Activated CD4-positive, alpha-beta T cell treated with anti-CD3 and anti-CD28 coated beads, Interleukin-2, Interleukin-6, amounts not matched to agents 100 ng/mL and 50 ng/mL, durations not matched to agents 16 hours and 8 hours (primary cell): ENCODE data around the gene BRD3OS.

Source experiments
- DNase-seq: peaks from one replicate; pipeline ENCODE4 v3.0.0-alpha.2; 2020

BRD3OS gene

DNA sequence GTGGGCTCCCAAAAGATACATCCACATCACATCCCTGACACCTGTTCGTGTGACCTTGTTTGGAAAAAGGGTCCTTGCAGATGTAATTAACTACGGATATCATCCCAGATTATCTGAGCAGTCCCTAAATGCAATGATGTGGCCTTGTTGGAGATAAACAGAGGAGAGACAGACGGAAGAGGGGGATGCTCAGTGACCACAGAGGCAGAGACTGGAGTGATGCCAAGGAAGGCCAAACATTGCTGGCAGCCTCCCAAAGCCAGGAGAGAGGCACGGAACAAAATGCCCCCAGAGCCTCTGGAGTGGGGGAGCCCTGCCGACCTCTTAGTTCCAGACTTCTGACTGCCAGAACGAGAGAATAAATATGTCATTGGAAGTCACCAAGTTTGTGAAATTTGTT lies 18.1 kb upstream of the BRD3OS start:
- no peak for DNase-seq

- DNase-seq: no peak
These were observed 17.7 kb upstream of the BRD3OS start for GRCh38 chr9:134007571-134007970.

- no peak for DNase-seq
These were observed 14.7 kb upstream of the BRD3OS start for GRCh38 chr9:134010310-134011173.

DNA sequence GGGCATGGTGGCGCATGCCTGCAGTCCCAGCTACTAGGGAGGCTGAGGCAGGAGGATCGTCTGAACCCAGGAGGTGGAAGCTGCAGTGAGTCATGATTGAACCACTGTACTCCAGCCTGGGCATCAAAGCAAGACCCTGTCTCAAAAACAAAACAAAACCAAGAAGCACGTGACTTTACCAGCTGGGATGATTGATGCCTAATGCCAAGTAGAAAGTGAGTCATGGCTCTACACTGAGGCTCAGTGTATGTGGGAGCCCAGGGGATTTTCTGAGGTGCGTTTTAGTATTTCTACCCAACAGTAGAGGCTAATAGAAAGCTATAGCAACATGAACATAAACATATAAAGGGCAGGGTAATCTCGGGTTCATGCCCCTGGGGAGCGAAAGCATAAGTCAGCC lies 13.9 kb upstream of the BRD3OS start:
- DNase-seq: no peak

DNA sequence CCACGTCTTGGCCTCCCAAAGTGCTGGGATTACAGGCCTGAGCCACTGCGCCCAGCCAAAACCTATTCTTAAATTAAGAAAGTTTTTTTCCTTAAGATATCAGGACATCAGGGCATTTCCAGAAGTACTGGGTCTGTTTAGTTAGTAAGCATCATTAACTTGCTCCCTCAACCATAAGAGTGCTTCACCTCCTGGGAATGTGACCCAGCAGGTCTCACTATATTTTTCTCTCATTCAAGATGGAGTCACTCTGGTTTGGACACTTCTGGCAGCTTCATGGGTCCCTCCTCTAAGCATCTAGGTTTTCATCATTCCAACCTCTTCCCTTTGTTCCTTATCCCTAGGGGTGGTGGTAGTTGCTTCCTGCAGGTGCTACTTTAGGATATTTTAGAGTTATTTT lies 10.3 kb upstream of the BRD3OS start:
- DNase-seq: no peak

DNA sequence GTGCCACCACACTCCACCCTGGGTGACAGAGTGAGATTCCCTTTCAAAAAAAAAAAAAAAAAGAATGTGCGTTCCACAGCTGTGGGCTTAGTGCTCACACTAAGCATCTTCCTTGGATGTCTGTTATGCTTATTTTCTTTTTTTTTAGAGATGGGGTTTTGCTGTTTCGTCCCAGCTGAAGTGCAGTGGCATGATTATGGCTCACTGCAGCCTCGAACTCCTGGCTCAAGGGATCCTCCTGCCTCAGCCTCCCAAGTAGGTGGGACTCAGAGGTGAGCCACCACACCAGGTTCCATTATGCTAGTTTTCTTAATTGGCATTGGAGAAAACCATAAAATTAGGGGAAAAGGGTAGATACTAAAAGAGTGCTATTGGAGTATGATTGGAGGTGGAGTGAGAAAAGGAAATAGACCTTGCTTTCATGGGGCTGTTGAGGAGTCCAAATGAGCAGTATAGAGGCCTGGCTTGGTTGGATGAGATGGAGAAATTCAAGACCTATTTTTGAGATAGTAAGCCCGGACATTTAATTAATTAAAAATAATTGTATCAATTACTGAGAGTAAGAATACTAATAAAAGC lies 978 bp upstream of the BRD3OS start:
- no peak for DNase-seq

DNA sequence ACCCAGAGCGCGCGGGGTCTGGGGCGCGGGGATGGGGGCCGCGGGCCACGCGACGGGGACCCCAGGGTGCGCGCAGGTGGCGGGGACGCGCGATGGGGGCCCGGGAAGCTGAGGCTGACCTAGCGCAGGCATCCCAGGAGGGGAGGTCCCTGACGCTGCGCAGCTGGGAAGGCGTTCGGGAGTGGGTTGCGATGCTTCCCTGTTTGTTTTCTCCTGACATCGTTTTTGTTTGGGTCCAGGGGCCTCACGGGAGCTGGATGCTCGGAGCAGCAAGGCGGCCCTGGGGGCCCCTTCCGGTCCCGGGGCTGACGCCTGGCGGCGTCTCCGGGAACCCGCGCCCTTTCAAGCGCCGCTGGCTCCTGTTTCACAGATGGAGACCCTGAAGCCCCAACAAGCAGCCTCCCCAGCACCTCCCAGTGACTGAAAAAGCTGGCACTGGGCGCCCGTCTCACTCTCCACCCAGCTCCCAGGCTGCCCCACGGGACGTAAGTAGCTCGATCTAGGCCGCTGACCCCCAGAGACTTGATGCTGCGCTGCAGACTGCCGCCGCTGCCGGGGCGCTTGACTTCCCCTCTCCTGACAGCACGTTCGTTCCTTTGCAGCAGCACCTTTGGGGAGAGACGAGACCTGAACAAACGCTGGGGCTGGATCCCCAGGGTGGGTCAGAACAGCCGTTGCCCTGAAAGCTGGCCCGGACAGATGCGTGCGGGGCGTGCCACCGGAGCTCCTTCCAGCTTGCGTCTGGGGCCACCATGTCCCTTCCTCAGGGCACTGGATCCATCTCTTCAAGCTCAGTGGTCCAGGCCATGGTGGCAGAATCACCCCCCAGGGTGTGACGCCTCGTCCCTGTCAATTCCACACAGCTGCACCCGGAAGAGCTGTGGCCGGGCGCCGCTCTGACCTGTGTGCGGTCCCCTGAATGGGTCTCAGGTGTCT lies 593 bp downstream of the BRD3OS start:
- DNase-seq: peak; percentile 57

- no peak for DNase-seq
These were observed 1.3 kb downstream of the BRD3OS start for GRCh38 chr9:134026581-134026980.

DNA sequence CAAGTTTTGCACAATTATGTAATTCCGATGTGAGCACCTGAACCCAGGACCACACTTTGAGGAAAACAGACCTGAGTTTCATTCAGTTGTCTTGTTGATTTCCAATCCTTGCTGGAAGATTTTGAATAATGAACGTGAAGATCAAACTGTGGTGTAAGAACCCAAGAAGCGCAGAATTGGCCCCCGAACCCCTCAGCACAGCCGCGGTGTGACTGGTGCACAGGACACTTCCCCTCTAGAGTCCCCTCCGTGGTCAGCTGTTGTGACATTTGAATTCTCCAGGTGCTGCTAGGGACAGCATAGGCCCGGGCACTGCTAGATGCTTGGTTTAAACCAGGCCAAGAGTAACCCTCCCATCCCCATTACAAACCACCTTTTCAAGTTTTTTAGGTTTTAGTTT lies 1.7 kb downstream of the BRD3OS start:
- no peak for DNase-seq

GRCh38 chr9:134027561-134027960 lies 2.3 kb downstream of the BRD3OS start:
- no peak for DNase-seq

DNA sequence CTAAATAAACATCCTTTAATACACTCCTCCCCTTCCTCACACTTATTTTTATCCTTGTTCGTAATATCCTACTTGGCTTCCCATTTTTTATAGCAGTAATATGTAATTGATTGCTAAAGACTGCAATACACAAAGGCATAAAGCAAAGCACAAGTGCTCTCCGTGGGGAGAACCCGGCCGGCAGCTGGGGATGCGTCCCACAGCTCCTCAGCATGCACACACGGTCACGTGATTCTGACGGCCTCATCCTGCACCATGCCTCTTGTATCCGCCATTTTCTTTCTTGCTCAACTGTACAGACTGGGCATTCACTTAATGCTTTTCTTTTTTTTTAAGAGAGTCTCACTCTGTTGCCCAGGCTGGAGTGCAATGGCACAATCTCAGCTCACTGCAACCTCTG lies 2.8 kb downstream of the BRD3OS start:
- no peak for DNase-seq

DNA sequence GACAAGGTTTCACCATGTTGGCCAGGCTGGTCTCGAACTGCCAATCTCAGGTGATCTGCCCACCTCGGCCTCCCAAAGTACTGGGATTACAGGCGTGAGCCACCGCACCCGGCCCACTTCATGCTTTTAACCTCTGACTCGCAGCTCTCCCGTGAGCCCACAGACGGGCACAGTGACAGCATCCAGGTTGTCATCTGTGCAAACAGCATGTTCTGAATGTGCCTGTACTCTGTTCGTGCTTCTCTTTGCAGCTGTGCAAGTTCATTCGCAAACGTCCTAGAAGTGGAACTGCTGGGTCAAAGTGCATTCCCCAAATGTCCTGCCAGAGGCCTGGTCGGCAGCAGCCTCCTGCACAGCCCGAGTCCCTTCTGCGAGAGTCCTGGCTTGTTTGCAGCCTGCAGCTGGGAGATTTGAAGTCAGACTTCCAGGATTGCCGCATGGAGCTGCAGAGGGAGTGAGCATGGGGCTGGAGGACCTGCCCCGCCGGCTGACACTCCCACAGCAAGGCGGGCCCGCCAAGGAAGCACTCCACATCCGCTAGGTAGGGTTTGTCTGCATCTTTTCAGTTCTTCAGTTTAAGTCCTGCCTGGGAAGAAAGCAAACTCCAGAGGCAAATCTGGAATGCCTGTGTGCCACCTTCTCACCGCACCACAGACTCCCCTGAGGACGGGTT lies 3.4 kb downstream of the BRD3OS start:
- DNase-seq: no peak

- DNase-seq: no peak
These were observed 4.3 kb downstream of the BRD3OS start for GRCh38 chr9:134029248-134030226.

DNA sequence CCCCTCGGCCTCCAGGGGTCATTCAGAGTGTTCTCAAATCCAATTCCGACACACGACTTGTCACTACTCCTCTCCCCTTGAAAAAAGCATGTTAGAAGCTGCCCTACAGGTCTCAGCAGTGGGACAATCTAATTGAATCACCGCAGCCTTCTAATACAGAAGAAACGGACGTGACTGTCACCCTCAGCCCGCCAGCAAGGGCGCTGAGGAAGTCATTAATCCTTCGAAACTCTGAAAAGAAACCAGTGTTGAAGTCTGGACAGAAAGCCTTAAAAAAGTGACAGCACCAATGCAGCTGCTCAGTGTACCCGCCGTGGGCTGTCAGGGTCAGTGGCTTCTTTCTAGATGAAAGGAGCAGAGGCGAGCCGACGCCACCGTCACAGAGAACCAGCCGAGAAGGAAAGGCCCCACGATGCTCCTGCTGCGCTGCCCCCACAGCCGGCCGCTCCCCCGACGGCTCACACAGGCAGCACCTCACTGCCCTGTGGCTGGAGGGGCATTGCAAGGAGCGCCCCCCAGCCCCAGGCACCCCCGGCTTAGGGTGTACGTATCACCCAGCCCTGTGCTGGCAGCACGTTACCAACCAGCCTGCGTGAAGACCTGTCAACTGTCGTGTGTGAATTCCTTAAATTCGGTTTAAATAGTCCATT lies 5.7 kb downstream of the BRD3OS start:
- no peak for DNase-seq

- DNase-seq: no peak
These were observed 6.5 kb downstream of the BRD3OS start for GRCh38 chr9:134031783-134032182.

GRCh38 chr9:134032456-134033222 lies 7.4 kb downstream of the BRD3OS start:
- DNase-seq: no peak

GRCh38 chr9:134033516-134034214 lies 8.4 kb downstream of the BRD3OS start:
- DNase-seq: no peak

- DNase-seq: no peak
These were observed 9.1 kb downstream of the BRD3OS start for GRCh38 chr9:134034215-134035040.
